Measurements from ENCODE around the gene BANF1.

GRCh38 chr11:66015454-66015881 lies 13.2 kb downstream of the BANF1 start:
- peak; percentile 95 for TF ChIP-seq POLR2AphosphoS5 (IDR thresholded peaks at IDR 0.05; ENCODE audit: insufficient read depth, low read depth, low read length)
- TF ChIP-seq CTCF (IDR thresholded peaks at IDR 0.05; ENCODE audit: extremely low read depth in 1 of 2, insufficient read depth in 1 of 2, low read depth in 1 of 2, low read length in 2 of 2): no peak
- TF ChIP-seq POLR2A (IDR thresholded peaks at IDR 0.05; ENCODE audit: low read depth, low read length): peak; percentile 73
- no peak for TF ChIP-seq EZH2 (IDR thresholded peaks at IDR 0.05; ENCODE audit: borderline replicate concordance, low read depth, low read length, severe bottlenecking)

All from endothelial cell of umbilical vein (primary cell).